Ishikawa (cell line): ENCODE data around the gene CMTM2.

Experiments
- CEBPB ChIP-seq: IDR thresholded peaks from 2 replicates; pipeline ENCODE4 v1.6.1; 2012
- CREB1 ChIP-seq: IDR thresholded peaks from 2 replicates; pipeline ENCODE4 v1.6.1; 2012; ENCODE audit warnings: low read depth
- EGR1 ChIP-seq: IDR thresholded peaks from 2 replicates; pipeline ENCODE4 v1.6.1; 2012
- EP300 ChIP-seq: IDR thresholded peaks from 2 replicates; pipeline ENCODE4 v1.6.1; 2012; ENCODE audit warnings: borderline replicate concordance
- FOXM1 ChIP-seq: IDR thresholded peaks from 2 replicates; pipeline ENCODE4 v1.6.1; 2012; ENCODE audit warnings: low read depth, borderline replicate concordance
- NFIC ChIP-seq: IDR thresholded peaks from 2 replicates; pipeline ENCODE4 v1.6.1; 2012
- RAD21 ChIP-seq: IDR thresholded peaks from 2 replicates; pipeline ENCODE4 v1.6.1; 2012; ENCODE audit warnings: low read depth
- TAF1 ChIP-seq: IDR thresholded peaks from 2 replicates; pipeline ENCODE4 v1.6.1; 2012; ENCODE audit warnings: low read depth, mild to moderate bottlenecking
- TCF12 ChIP-seq: IDR thresholded peaks from 2 replicates; pipeline ENCODE4 v1.6.1; 2012; ENCODE audit warnings: low read depth
- TEAD4 ChIP-seq: IDR thresholded peaks from 2 replicates; pipeline ENCODE4 v1.6.1; 2012
- YY1 ChIP-seq: IDR thresholded peaks from 2 replicates; pipeline ENCODE4 v1.6.1; 2012; ENCODE audit warnings: low read depth
- ZBTB7A ChIP-seq: IDR thresholded peaks from 2 replicates; pipeline ENCODE4 v1.6.1; 2012; ENCODE audit warnings: low read depth
- TF ChIP-seq, protein P1 (sequence below): IDR thresholded peaks from 2 replicates; pipeline ENCODE4 v1.6.1; 2012; ENCODE audit warnings: low read depth, mild to moderate bottlenecking
- TF ChIP-seq, protein P2 (sequence below): IDR thresholded peaks from 2 replicates; pipeline ENCODE4 v1.6.1; 2012
- TF ChIP-seq, protein P3 (sequence below): IDR thresholded peaks from 2 replicates; pipeline ENCODE4 v1.6.1; 2012

The CMTM2 gene

DNA sequence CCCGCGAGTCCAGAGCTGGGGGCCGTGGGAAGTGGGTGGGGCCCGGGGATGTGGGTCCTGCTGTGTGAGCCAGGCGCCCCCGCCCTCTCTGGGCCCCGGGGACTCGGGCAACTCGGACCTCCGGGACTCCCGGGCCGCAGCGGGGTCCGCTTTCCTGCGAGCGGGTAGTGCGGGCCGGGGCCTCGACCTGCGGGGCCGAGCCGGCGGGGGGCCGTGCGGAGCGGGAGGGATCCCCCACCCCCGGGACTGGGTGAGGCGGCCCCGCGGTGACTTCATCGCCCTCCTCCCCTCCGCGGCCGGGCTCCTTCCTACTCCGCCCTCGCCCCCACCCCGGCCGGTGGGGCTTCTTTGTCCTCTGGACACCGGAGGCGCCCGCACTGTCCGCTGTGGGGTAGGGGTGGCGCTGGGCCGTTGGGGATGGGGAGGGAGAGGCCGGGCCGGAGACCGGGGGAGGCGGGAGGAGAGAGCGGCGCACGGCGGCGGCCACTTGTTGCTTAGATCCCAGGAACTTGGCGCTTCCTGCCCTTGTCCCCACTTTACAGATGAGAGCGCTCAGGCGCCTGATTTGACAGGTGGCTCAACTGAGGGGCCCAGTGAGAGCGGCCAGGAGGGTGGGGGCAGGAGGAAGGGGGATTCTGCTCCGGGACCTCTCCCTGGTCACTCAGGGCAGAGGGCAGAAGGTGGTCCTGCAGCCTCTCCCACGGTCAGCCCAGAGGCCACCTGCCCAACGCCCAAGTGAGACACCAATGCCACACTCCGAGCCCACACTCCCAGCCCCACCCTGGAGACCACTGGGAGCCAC is 26.1 kb downstream of the CMTM2 start:
- TF ChIP-seq CREB1 (no peak), ZBTB7A (peak; percentile 43; the same call in 1 of the 2 replicates)
- TF ChIP-seq, protein P1, sequence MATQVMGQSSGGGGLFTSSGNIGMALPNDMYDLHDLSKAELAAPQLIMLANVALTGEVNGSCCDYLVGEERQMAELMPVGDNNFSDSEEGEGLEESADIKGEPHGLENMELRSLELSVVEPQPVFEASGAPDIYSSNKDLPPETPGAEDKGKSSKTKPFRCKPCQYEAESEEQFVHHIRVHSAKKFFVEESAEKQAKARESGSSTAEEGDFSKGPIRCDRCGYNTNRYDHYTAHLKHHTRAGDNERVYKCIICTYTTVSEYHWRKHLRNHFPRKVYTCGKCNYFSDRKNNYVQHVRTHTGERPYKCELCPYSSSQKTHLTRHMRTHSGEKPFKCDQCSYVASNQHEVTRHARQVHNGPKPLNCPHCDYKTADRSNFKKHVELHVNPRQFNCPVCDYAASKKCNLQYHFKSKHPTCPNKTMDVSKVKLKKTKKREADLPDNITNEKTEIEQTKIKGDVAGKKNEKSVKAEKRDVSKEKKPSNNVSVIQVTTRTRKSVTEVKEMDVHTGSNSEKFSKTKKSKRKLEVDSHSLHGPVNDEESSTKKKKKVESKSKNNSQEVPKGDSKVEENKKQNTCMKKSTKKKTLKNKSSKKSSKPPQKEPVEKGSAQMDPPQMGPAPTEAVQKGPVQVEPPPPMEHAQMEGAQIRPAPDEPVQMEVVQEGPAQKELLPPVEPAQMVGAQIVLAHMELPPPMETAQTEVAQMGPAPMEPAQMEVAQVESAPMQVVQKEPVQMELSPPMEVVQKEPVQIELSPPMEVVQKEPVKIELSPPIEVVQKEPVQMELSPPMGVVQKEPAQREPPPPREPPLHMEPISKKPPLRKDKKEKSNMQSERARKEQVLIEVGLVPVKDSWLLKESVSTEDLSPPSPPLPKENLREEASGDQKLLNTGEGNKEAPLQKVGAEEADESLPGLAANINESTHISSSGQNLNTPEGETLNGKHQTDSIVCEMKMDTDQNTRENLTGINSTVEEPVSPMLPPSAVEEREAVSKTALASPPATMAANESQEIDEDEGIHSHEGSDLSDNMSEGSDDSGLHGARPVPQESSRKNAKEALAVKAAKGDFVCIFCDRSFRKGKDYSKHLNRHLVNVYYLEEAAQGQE: no peak

DNA sequence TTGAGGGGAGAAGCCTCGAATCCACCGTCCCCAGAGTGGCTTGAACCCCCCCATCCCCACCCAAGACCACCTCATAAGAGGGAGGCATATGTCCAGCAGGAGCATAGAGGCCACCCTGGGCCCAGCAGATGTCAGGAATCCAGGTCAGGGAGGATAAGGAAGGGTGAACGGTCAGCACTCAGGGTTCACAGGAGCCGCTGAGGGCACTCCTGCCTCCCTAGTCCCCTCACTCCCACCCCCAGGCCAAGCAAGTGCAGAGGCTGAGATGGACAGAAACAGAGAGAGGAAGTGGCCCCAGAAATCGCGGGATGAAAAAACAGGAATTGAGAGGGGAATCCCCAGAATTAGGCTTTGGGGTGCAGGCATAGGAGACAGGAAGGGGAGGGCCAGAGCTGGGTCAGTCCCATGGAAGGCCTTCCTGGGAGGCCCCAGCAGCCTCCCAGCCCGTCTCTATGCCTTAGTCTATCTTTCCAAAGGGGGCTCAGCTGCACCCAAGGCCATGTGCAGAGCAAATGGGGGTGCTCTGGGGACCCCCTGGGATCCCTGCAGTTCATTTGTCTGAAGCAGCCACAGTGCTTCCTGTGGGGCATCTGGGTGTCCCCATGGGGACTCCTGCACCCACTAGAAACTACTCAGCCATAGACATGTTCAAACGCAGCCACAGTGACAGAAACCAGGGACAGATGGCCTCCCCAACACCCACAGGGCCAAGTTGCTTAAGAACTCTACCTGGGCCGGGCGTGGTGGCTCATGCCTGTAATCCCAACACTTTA is 26.9 kb downstream of the CMTM2 start:
- TF ChIP-seq CREB1: no peak
- no peak for TF ChIP-seq EP300
- TF ChIP-seq RAD21: no peak
- no peak for TF ChIP-seq CEBPB
- TF ChIP-seq, protein P2, sequence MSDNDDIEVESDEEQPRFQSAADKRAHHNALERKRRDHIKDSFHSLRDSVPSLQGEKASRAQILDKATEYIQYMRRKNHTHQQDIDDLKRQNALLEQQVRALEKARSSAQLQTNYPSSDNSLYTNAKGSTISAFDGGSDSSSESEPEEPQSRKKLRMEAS: no peak
- TF ChIP-seq, protein P3, sequence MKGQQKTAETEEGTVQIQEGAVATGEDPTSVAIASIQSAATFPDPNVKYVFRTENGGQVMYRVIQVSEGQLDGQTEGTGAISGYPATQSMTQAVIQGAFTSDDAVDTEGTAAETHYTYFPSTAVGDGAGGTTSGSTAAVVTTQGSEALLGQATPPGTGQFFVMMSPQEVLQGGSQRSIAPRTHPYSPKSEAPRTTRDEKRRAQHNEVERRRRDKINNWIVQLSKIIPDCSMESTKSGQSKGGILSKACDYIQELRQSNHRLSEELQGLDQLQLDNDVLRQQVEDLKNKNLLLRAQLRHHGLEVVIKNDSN: no peak
- no peak for TF ChIP-seq TCF12
- TF ChIP-seq NFIC: no peak
- no peak for TF ChIP-seq EGR1

DNA sequence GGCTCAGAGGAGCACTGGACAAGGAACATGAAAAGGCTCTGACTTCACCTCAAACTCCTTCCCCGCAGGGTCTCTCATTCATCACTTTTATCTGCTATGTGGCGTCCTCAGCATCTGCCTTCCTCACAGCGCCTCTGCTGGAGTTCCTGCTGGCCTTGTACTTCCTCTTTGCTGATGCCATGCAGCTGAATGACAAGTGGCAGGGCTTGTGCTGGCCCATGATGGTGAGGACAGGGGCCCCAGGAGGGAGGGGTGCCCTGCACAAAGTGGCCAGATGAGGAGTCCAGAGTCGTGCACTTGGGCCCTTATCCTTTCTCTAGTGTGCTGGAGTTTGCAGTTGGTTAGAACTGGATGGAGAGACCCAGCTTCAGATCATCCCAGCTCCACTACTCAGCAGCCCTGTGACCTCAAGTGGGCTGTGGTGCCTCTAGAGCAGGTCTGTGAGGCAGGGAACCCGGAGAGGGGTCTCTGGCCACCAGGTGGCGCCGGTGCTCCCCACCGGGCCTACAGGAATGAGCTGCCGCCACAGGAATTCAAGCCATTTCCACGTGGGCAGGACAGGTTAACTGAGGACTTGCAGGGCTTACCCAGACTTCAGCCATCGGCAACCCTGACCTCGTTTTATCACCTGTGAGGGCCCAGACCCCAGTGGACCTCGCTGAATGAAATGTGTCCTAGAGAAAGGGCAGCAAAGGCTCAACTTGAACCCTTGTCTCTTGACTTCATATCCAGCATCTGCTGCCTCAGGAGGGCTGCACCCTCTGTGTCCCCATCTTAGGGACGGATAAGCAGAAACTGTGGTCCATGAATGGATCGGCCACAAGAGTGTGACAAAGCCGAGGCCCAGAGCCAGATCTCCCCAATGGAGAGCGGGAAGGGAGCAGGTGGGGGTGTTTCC is 29.2 kb downstream of the CMTM2 start:
- TF ChIP-seq, protein P1: no peak
- TF ChIP-seq, protein P2: peak; percentile 96
- no peak for TF ChIP-seq YY1
- 0 out of 2 replicates have a peak, but pooled peaks have one; percentile 17 for TF ChIP-seq TCF12
- TF ChIP-seq RAD21: peak; percentile 66
- no peak for TF ChIP-seq CREB1
- peak; percentile 37; the same call in 1 of the 2 replicates for TF ChIP-seq EGR1
- no peak for TF ChIP-seq EP300
- TF ChIP-seq TEAD4: peak; percentile 90
- TF ChIP-seq, protein P3: peak; percentile 56; the same call in 1 of the 2 replicates
- no peak for TF ChIP-seq NFIC
- no peak for TF ChIP-seq CEBPB
- no peak for TF ChIP-seq TAF1
- no peak for TF ChIP-seq FOXM1
- no peak for TF ChIP-seq ZBTB7A

DNA sequence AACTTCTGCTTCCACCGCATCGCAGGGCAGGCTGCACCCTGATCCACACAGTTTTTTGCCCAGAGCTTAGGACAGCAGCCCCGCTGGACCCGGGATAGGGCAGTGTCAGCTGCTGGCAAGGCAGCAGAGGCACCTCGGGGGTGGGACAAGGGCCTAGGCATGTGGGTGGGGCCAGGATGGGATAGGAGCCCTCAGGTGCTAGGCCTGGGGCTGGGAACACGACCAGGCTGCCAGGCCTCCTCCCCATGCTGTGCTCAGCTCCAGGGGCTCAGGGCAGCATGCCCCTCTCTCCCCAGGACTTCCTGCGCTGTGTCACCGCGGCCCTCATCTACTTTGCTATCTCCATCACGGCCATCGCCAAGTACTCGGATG is 29.9 kb downstream of the CMTM2 start:
- 0 out of 2 replicates have a peak, but pooled peaks have one; percentile 3 for TF ChIP-seq TCF12
- no peak for TF ChIP-seq EP300

DNA sequence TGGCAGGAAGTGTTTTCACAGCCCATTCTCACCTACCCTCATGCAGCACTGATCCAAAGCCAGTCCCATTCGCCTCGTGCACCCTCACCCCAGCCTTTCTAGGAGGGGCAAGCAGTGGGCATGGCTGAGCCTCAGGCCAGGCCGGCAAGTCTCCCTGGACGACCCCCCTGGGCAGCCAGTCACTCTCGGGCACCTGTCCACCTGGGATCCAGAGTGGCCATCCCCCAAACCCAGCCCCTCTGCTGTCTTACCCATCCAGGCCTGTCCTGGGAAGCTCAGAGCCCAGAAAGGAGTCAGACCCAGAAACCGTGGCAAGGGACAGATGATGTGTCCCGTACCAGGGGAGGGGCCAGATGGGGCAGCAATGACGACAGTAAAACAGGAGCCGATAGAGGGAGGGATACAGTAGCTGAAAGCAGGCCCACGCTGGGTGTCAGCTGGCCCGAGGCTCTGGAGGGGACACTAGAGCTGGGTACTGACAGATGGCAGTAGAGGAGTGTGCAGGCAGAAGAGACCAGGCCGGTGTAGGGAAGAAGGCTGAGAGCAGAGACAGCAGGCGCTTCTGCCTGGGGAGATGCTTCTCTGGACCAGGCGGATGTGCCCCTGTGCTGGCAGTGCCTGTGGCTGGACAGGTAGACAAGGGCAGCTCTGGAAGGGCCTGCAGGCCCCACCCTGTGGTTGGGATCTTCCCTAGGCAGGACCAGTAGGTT is 31.0 kb downstream of the CMTM2 start:
- TF ChIP-seq CEBPB (no peak), TEAD4 (no peak), EP300 (no peak), TAF1 (no peak), TCF12 (no peak), EGR1 (no peak), CREB1 (no peak), YY1 (no peak), RAD21 (no peak), ZBTB7A (no peak), FOXM1 (no peak), NFIC (no peak)
- TF ChIP-seq, protein P1: no peak
- TF ChIP-seq, protein P3: no peak
- TF ChIP-seq, protein P2: no peak
